M059J (cell line): ENCODE measurements around the gene SLC9C1. TPM values are rescaled to one million over a fixed set of nuclear protein-coding genes. Genes with fewer than 3 reads are reported as not detected.
A peak's percentile ranks its signal among the peaks of the same experiment; 100 is the strongest.

ENCODE experiments used
- DNase-seq: peaks from one replicate; pipeline ENCODE4 v3.0.0-alpha.2; 2012; ENCODE audit warnings: low read depth
- total RNA-seq: library from RNA; depleted of rRNA; stranded (reverse); fragments of >200 nt; shearing (Covaris generic); gene quantifications from 2 replicates; pipeline ENCODE4 v1.2.3, GENCODE V29; 2014; rRNA removed

The SLC9C1 gene
- total RNA-seq, 1 experiment from 2014 or later, result not detected

DNA sequence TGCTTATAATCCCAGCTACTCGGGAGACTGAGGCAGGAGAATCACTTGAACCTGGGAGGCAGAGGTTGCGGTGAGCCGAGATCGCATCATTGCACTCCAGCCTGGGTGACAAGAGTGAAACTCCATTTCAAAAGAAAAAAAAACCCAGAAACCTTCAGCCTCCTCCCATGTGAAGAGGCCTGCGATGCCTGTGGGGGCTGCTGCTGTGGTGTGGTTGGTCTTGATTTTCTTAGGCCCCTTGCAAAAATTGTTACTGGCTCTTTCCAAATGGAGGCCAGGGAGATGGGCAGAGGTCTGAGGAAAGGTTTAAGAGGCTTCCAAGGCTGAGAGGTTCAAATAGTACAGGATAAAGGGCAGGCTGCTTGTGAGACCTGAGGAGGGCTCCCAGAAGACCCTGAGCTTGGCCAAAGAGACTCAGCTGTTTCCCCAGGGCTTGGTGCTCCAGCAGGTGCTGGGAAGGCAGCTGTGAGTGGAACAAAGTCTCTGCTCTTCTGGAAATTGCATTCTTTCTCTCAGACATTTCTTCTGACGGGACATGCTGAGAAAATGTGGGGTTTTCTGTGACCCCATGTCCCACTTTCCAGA is 179.3 kb downstream of the SLC9C1 start:
- no peak for DNase-seq

DNA sequence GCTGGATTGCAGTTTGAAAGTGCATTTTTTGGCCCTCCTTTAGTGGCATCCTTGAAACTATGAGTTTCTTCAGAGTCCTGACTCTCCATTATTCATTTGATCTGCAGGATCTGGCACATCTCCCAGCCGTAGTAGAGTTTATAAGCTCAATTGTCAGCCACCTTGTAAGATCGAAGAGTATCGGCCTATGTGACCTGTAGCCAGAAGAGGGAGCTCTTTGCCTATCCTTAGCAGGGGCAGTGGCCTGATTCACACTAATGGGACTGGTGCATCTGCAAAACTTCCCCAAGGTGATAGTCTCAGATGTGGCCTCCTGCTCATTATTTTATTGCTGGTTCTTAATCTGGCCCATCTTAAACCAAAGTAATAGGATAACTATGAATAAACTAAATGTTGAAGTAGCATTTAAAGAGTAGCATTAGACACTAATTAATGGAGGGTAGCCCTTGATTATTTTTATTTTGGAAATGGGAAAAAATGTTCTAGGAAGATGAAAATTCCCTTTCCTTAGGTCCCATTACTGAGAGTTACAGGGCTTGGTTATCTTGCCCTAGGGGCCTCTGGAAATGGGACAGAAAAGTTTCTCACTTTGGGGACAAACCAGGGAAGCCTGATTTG is 182.1 kb downstream of the SLC9C1 start:
- DNase-seq, result peak; percentile 71

DNA sequence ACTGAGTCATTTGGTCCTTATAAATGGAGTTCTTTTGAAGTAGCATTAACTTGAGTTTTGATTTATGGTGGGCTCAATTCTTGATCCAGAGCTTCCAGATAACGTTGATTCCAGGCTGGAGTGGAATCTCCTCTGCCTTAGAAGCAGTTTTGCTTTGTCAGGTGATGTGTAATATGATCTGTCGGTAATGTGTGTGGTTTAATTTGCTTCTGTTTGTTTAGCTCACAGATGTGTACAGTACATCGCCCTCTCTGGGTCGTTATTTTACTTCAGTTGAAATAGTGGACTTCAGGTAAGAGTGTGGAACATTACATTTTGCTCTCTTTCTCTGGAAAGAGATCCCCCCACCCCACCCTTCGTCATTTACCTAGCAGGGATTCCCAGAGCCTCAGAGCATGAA is 184.7 kb downstream of the SLC9C1 start:
- no peak for DNase-seq

GRCh38 chr3:112104774-112105173 is 189.2 kb downstream of the SLC9C1 start:
- DNase-seq, result no peak

- DNase-seq, result peak; percentile 95
Observed at GRCh38 chr3:112101916-112102315, 192.1 kb downstream of the SLC9C1 start.

- DNase-seq, result peak; percentile 100
Observed at GRCh38 chr3:112097378-112097777, 196.6 kb downstream of the SLC9C1 start.

DNA sequence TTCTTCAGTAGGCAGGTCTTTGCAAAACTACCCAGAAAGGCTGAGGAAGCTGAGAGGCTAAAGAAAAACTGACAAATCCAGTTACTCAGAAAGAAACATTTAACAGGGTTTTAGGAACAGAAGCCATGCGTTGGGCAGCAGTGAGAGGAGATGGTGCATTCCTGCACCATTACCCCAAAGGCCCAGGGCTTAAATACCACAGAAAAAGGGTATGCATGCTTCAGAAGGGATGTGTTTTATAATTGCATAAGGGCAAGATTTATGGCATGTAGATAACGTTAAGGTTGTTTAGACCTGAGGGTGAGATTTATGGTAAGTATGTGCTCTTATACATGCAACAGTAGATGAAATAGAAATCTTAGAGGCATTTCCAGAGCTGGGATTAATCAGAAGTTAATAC is 197.8 kb downstream of the SLC9C1 start:
- peak; percentile 42 for DNase-seq

- DNase-seq, result peak; percentile 22
Observed at GRCh38 chr3:112095731-112096130, 198.3 kb downstream of the SLC9C1 start.

- no peak for DNase-seq
Observed at GRCh38 chr3:112093180-112093522, 200.9 kb downstream of the SLC9C1 start.

- no peak for DNase-seq
Observed at GRCh38 chr3:112092496-112093179, 201.4 kb downstream of the SLC9C1 start.

DNA sequence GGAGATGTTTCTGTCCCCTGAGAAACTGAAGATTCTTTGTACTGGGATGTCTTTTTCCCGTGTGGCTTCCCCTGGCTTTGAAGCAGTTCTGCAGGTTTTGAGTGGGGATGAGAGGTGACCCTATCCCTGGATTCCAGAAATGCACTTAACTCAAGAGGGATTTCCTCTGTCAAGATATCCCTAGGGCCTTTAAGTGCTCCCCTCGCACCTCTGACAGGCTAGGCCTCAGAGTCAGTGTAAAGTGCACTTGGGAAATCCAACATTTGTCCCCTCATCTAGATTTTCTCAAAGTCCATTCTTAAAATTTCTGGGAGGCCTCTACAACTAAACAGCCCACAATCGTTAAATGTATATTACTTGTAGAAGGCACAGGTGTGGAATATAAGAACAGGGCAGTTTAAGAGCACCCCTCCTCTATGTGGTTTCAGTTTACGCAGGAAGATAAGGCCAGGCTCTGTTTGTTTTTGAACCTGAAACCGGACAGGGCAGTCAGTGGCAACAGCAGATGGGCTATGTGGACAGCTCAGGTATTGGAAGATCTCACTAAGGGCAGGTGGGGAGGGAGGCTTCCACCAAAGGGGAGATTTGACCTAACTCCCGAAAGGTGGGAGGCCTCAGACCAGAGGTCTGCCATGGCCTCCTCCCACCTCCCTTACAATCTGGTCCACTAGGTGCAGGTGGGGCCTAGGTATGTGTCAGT is 203.0 kb downstream of the SLC9C1 start:
- DNase-seq, result no peak

Other genes starting within 250 kb of the SLC9C1 start
- 10.9 and 12.6 TPM in 2 replicates for gene C3orf52, start 207.8 kb downstream of the SLC9C1 start, total RNA-seq
- gene GCSAM, start 161.0 kb downstream of the SLC9C1 start, total RNA-seq, result not detected in 2 replicates
- gene CD200, start 38.9 kb upstream of the SLC9C1 start, total RNA-seq, result 0.15 and 0.20 TPM in 2 replicates
- gene BTLA, start 205.3 kb upstream of the SLC9C1 start, total RNA-seq, result not detected in 2 replicates